Measurements from ENCODE around the gene ZNF554. TPM values are rescaled to one million over a fixed set of nuclear protein-coding genes. Genes with fewer than 3 reads are reported as not detected.

The ZNF554 gene
- total and polyA plus RNA-seq, 2 donors (not counting 3 experiments of a cell fraction or from before 2014, with no cell fraction given), result 1.2 to 1.6 TPM

DNA sequence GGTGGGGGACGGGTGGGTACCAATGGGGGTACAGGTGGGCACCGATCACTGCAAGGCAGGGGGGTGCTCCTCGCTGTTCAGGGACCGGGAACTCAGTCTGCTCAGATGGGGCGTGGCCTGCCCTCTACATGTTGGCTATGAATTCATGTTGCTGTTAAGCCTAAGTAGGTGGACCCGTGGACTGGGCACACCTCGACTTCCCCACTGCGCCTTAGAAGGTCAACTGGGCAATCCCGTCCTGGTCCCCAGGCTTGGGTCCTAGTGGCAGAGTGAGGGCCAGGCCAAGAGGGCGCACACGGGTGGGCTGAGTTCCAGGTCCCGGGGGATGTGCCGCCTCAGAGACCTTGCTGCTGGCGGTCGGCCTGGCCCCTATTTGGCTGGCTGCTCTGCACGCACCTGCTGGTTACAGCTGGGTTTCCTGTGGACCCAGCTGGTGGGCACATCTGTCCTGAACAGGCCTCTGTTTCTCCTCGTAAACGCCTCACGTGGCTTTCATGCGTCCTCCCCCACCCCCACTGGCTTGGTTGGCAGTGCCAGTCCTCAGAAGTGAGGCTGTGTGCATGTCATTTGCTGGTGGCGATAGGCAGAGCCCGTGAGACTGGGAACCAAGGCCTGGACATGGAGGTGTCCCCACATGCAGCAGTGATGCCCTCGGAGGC, 13.5 kb upstream of the ZNF554 start:
- Histone ChIP-seq H4K20me1 (replicated peaks; ENCODE audit: control insufficient read depth, extremely low read depth, insufficient read depth, low read length) (no peaks in the 10 kb centered on the region), H3K79me2 (ENCODE audit: control insufficient read depth, insufficient read depth, low read length) (peaks cover 3% of the 10 kb centered on the region), H3K36me3 (ENCODE audit: control insufficient read depth in 2 of 2, extremely low read depth in 1 of 2, insufficient read depth in 2 of 2, low read length in 2 of 2) (peaks cover 5 to 24% of the 10 kb centered on the region in 2 experiments), H3K9me1 (replicated peaks; ENCODE audit: control insufficient read depth, extremely low read depth, insufficient read depth, low read length) (no peaks in the 10 kb centered on the region), H3K4me1 (ENCODE audit: control insufficient read depth, extremely low read depth, insufficient read depth, low read length) (no peaks in the 10 kb centered on the region), H2AFZ (ENCODE audit: low read depth, low read length) (no peak overlapping the region), H3K4me3 (replicated peaks in 1 of 3; ENCODE audit: insufficient read depth in 1 of 3, low read depth in 1 of 3, low read length in 3 of 3) (no peak overlapping the region), H3K27me3 (ENCODE audit: control insufficient read depth in 2 of 2, insufficient read depth in 2 of 2, low read length in 2 of 2) (no peaks in the 10 kb centered on the region), H3K9ac (replicated peaks; ENCODE audit: extremely low read depth, insufficient read depth, low read length) (no peak overlapping the region), H3K9me3 (replicated peaks; ENCODE audit: control insufficient read depth, insufficient read depth, low read length) (no peaks in the 10 kb centered on the region), H3K4me2 (ENCODE audit: insufficient read depth, low read length) (no peak overlapping the region), H3K27ac (ENCODE audit: insufficient read depth, low read depth, low read length) (no peak overlapping the region)
- no peak for TF ChIP-seq POLR2A (IDR thresholded peaks at IDR 0.05; ENCODE audit: low read depth, low read length)
- TF ChIP-seq, protein P1, sequence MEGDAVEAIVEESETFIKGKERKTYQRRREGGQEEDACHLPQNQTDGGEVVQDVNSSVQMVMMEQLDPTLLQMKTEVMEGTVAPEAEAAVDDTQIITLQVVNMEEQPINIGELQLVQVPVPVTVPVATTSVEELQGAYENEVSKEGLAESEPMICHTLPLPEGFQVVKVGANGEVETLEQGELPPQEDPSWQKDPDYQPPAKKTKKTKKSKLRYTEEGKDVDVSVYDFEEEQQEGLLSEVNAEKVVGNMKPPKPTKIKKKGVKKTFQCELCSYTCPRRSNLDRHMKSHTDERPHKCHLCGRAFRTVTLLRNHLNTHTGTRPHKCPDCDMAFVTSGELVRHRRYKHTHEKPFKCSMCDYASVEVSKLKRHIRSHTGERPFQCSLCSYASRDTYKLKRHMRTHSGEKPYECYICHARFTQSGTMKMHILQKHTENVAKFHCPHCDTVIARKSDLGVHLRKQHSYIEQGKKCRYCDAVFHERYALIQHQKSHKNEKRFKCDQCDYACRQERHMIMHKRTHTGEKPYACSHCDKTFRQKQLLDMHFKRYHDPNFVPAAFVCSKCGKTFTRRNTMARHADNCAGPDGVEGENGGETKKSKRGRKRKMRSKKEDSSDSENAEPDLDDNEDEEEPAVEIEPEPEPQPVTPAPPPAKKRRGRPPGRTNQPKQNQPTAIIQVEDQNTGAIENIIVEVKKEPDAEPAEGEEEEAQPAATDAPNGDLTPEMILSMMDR (IDR thresholded peaks at IDR 0.05; ENCODE audit: extremely low read depth in 1 of 2, insufficient read depth in 1 of 2, low read depth in 1 of 2, low read length in 2 of 2), result no peak
- TF ChIP-seq, protein P2, sequence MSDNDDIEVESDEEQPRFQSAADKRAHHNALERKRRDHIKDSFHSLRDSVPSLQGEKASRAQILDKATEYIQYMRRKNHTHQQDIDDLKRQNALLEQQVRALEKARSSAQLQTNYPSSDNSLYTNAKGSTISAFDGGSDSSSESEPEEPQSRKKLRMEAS (IDR thresholded peaks at IDR 0.05; ENCODE audit: insufficient read depth, insufficient read length), result no peak
- TF ChIP-seq GATA2 (IDR thresholded peaks at IDR 0.05; ENCODE audit: insufficient read depth, insufficient read length, low read depth, low read length), result no peak
- TF ChIP-seq EZH2 (IDR thresholded peaks at IDR 0.05; ENCODE audit: borderline replicate concordance, low read depth, low read length, severe bottlenecking), result no peak
- TF ChIP-seq JUN (IDR thresholded peaks at IDR 0.05; ENCODE audit: borderline replicate concordance, insufficient read depth, insufficient read length, low read depth), result no peak
- no peak for TF ChIP-seq MYC (IDR thresholded peaks at IDR 0.05; ENCODE audit: low read depth, low read length)
- no peak for TF ChIP-seq FOS (IDR thresholded peaks at IDR 0.05; ENCODE audit: borderline replicate concordance, insufficient read depth, low read length)
- TF ChIP-seq POLR2AphosphoS5 (IDR thresholded peaks at IDR 0.05; ENCODE audit: insufficient read depth, low read depth, low read length), result no peak
- intact Hi-C loops (cut with micrococcal nuclease) (no loop called here), dilution Hi-C loops (cut with MboI; ENCODE audit: extremely low pct_ligation_motif_present, low sequenced_read_pairs) (no loop called here)
- FAIRE-seq, result no peak
- POLR2A ChIA-PET, result no interaction called here
- no TSS peak for BruUV-seq (replicated peaks)
- no peak for DNase-seq (ENCODE audit: low read depth, low spot score)
- CTCF ChIA-PET, result no interaction called here

Measured in endothelial cell of umbilical vein (primary cell).